ENCODE data around the gene HOMEZ.

- TF ChIP-seq POLR2A (IDR thresholded peaks at IDR 0.05): no peak
- no peak for TF ChIP-seq CTCF (IDR thresholded peaks at IDR 0.05)
These were observed 1.1 kb upstream of the HOMEZ start for GRCh38 chr14:23286902-23287479.
